Body of pancreas (tissue), 4 donors: ENCODE results near the gene RAP1A. TPM values are rescaled to one million over a fixed set of nuclear protein-coding genes. Genes with fewer than 3 reads are reported as not detected.

Source experiments
- ATAC-seq: fragments of 150-250 bp; one replicate; pipeline ENCODE4 v1.9.1; 2016
- DNase-seq, 4 donors: peaks; one replicate each; pipeline ENCODE4 v3.0.0-alpha.2; 2019
- H3K27ac ChIP-seq, 4 donors: fragments of 200-600 bp; sonication (generic); 1 replicate in 3 of 4; 2 replicates in 1 of 4; pipeline versions ENCODE4 v1.5.1 to v1.6.1; 2016 to 2019; ENCODE audit warnings: mild to moderate bottlenecking in 1 of 4, mixed read lengths in 1 of 4, moderate library complexity in 1 of 4
- H3K27me3 ChIP-seq, 2 donors: fragments of 200-600 bp; sonication (generic); one replicate each; pipeline ENCODE4 v1.6.0; 2016; ENCODE audit warnings: mild to moderate bottlenecking in 1 of 2
- H3K36me3 ChIP-seq, 2 donors: fragments of 200-600 bp; sonication (generic); replicated peaks in 1 of 2; 2 replicates each; pipeline ENCODE4 v1.5.1; 2016; ENCODE audit warnings: low read depth in 2 of 2; ENCODE audit not compliant: insufficient read depth in 1 of 2
- H3K4me1 ChIP-seq: fragments of 200-600 bp; sonication (generic); one replicate; pipeline ENCODE4 v1.6.0; 2016
- H3K4me3 ChIP-seq, 2 donors: fragments of 200-600 bp; sonication (generic); 1 replicate in 1 of 2; 2 replicates in 1 of 2; pipeline ENCODE4 v1.5.1; 2016 to 2019
- H3K9me3 ChIP-seq, 3 donors: fragments of 200-600 bp; sonication (generic); 1 replicate in 2 of 3; 2 replicates in 1 of 3; pipeline ENCODE4 v1.5.1; 2016
- POLR2A ChIP-seq, 3 donors: fragments of 450-650 bp; IDR thresholded peaks; one replicate each; pipeline ENCODE4 v1.6.1; 2016; ENCODE audit warnings: antibody characterized with exemption in 3 of 3, mild to moderate bottlenecking in 2 of 3
- WGBS, 2 donors: methylation state at CpG; one replicate each; pipeline ENCODE4 v1.1.5; 2017; 5-methylcytosine and 5-hydroxymethylcytosine counted together
- intact Hi-C: fragments of 100-400 bp; cut with DNase I; formaldehyde crosslinking; loops from one replicate; pipeline ENCODE4 v1.15.1; 2023
- total RNA-seq, 2 donors: library from RNA; depleted of rRNA; stranded (reverse); fragments of >200 nt; gene quantifications; one replicate each; pipeline ENCODE4 v1.1.0, GENCODE V29; 2016
- TF ChIP-seq, protein P1 (sequence below), 7 experiments: fragments of 450-650 bp in 4 of 7; fragments of 200-600 bp in 3 of 7; sonication (generic) in 3 of 7; IDR thresholded peaks; one replicate each; pipeline ENCODE4 v1.5.1; 2016 to 2019; ENCODE audit warnings: antibody characterized with exemption in 7 of 7

The RAP1A gene
- total RNA-seq = 10 to 100 TPM; 16.2 to 16.6 TPM

DNA sequence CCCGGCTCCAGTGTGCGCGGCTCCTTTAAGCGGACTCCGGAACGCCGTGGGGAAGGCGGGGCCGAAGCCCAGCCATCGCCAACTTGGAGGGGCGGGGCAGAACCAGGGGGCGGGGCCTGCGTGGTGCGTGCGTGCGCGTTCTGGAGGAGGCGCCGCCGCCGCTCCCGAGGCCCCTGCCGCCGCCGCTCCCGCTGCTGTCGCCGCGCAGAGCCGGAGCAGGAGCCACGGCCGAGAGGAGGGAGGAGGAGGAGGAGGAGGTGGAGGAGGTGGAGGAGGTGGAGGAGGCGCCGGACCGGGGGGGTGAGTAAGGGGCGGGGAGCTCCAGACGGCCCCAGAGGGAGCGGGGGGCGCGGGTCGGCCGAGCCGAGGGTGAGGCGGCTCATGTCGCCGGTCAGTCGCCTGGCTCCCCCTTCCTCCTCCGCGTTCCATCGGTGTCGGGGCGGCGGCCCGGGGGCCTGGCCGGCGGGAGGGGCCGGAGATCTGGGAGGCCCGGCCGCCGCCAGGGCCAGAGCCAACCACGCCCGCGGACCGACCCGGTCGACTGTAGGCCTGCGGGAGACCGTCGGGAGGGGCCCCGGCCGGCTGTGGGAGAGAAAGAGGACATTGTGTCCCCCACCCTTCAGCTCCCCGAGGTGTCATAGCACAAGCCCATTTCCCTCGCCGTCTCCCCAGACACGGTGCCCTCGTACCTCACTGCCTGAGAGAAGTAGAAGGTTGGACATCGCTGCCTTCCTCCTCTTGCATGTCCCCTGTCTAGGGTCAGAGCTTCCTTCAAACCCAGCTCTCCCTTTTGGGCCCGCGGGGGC lies at the start of gene RAP1A:
Gene RAP1A, plus strand, starts transcription at position 155 of the 806 bp plus-strand sequence. CDS start 71,572 bp downstream, outside the sequence.
- peak within 1 kb of the TSS; percentile 63 to 94 (median 87) for H3K27ac ChIP-seq
- H3K4me3 ChIP-seq = peak within 1 kb of the TSS; percentile 18 to 75
- intact Hi-C loops = no loop called here
- TF ChIP-seq, protein P1, sequence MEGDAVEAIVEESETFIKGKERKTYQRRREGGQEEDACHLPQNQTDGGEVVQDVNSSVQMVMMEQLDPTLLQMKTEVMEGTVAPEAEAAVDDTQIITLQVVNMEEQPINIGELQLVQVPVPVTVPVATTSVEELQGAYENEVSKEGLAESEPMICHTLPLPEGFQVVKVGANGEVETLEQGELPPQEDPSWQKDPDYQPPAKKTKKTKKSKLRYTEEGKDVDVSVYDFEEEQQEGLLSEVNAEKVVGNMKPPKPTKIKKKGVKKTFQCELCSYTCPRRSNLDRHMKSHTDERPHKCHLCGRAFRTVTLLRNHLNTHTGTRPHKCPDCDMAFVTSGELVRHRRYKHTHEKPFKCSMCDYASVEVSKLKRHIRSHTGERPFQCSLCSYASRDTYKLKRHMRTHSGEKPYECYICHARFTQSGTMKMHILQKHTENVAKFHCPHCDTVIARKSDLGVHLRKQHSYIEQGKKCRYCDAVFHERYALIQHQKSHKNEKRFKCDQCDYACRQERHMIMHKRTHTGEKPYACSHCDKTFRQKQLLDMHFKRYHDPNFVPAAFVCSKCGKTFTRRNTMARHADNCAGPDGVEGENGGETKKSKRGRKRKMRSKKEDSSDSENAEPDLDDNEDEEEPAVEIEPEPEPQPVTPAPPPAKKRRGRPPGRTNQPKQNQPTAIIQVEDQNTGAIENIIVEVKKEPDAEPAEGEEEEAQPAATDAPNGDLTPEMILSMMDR (IDR thresholded peaks at IDR 0.05) = no peak
- TF ChIP-seq POLR2A (IDR thresholded peaks at IDR 0.05) = peak; percentile 48 to 81 (median 66)
- H3K36me3 ChIP-seq = no peaks in the 10 kb centered on the region
- 0 to 1% methylated on average over 39 to 77 of the region's 79 CpGs for WGBS, 2 donors
- peaks cover 12% of the 10 kb centered on the region for H3K4me1 ChIP-seq
- no peaks in the 10 kb centered on the region for H3K9me3 ChIP-seq
- peak; percentile 96 to 98 (median 97) for DNase-seq
- ATAC-seq = peak; percentile 97
- H3K27me3 ChIP-seq = no peaks in the 10 kb centered on the region

DNA sequence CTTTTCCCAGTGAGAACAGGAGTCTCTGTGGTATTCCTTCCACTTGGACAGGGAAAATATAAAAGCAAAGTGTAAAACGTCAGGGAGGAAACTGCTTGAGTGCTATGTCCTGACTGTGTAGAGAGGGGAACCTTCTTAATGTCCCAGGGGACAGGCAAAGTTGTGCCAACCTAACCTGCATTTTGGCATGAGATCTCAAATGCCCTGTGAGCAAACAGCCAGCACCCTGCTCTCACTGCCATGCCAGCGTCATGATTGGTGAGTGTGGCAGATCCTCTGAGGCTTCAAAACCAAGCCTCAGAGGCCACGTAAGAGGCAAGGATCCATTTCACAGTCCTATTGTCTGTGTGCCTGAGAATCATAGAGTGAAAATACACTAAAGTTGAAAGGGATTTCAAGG lies 49.7 kb upstream of the RAP1A start:
- Histone ChIP-seq H3K4me1 (peaks cover 4% of the 10 kb centered on the region), H3K27me3 (no peaks in the 10 kb centered on the region), H3K9me3 (no peaks in the 10 kb centered on the region), H3K27ac (no peak overlapping the region), H3K4me3 (no peak overlapping the region), H3K36me3 (no peaks in the 10 kb centered on the region)
- WGBS, 2 donors = 26 to 40% methylated on average over 3 of the region's 3 CpGs
- intact Hi-C loops = no loop called here
- DNase-seq = no peak
- TF ChIP-seq, protein P1 (IDR thresholded peaks at IDR 0.05) = no peak
- no peak for TF ChIP-seq POLR2A (IDR thresholded peaks at IDR 0.05)
- ATAC-seq = no peak

DNA sequence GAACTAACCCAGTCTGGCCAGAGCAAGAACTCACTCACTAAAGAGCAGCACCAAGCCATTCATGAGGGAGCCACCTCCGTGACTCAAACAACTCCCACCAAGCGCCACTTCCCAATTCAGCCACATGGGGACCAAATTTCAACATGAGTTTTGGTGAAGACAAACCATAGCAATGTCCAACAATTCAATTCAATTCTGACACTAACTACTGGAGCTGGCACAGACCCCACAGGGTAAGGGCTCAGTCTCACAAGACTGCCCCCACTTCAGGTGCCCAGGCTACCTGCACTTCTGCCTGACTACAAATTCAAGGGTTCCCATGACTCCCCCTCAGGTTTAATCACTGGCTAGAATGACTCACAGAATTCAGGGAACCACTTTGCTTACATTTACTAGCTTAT lies 48.8 kb upstream of the RAP1A start:
- no peak overlapping the region for H3K27ac ChIP-seq
- H3K4me3 ChIP-seq = no peak overlapping the region
- H3K9me3 ChIP-seq = no peaks in the 10 kb centered on the region
- DNase-seq = peak in 2 of 4 donors; percentile 9 to 17
- intact Hi-C loops = no loop called here
- H3K27me3 ChIP-seq = no peaks in the 10 kb centered on the region
- H3K36me3 ChIP-seq = no peaks in the 10 kb centered on the region
- no peak for TF ChIP-seq POLR2A (IDR thresholded peaks at IDR 0.05)
- TF ChIP-seq, protein P1 (IDR thresholded peaks at IDR 0.05) = peak in 3 of 7 experiments; percentile 14 to 17 (median 15)
- WGBS, 2 donors = 83 to 84% methylated on average over 2 of the region's 2 CpGs
- no peak for ATAC-seq
- peaks cover 9% of the 10 kb centered on the region for H3K4me1 ChIP-seq

GRCh38 chr1:111571239-111571638 lies 48.4 kb upstream of the RAP1A start:
- Histone ChIP-seq H3K36me3 (no peaks in the 10 kb centered on the region), H3K4me1 (peaks cover 13% of the 10 kb centered on the region), H3K27me3 (no peaks in the 10 kb centered on the region), H3K4me3 (no peak overlapping the region), H3K27ac (no peak overlapping the region), H3K9me3 (no peaks in the 10 kb centered on the region)
- 79 to 86% methylated on average over 3 of the region's 3 CpGs for WGBS, 2 donors
- intact Hi-C loops = no loop called here
- TF ChIP-seq, protein P1 (IDR thresholded peaks at IDR 0.05) = no peak
- no peak for TF ChIP-seq POLR2A (IDR thresholded peaks at IDR 0.05)
- DNase-seq (no peak), ATAC-seq (no peak)
